DND-41 (cell line): ENCODE results near the gene ACVR2A.

Experiments
- EZH2 ChIP-seq: IDR thresholded peaks from 3 replicates; pipeline ENCODE4 v1.6.1; 2012; ENCODE audit warnings: borderline replicate concordance, low read depth, mild to moderate bottlenecking, moderate library complexity, low read length, inconsistent platforms; ENCODE audit not compliant: severe bottlenecking
- TF ChIP-seq, protein P1 (sequence below): IDR thresholded peaks from 2 replicates; pipeline ENCODE4 v1.5.1; 2012; ENCODE audit warnings: borderline replicate concordance, low read length, moderate library complexity, mild to moderate bottlenecking; ENCODE audit not compliant: poor library complexity, severe bottlenecking; ENCODE audit errors: extremely low read depth

DNA sequence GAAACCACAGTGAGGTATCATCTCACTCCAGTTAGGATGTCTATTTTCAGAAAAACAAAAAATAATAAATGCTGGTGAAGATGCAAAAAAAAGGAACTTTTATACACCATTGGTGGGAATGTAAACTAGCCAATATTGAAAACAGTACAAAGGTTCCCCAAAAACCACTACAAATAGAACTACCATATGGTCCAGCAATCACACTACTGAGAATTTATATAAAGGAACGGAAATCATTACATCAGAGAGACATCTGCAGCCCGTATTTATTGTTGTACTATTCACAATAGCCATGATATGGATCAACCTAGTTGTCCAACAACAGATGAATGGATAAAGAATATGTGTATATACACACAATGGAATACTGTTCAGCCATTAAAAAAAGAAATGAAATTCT is 123.7 kb downstream of the ACVR2A start:
- TF ChIP-seq, protein P1, sequence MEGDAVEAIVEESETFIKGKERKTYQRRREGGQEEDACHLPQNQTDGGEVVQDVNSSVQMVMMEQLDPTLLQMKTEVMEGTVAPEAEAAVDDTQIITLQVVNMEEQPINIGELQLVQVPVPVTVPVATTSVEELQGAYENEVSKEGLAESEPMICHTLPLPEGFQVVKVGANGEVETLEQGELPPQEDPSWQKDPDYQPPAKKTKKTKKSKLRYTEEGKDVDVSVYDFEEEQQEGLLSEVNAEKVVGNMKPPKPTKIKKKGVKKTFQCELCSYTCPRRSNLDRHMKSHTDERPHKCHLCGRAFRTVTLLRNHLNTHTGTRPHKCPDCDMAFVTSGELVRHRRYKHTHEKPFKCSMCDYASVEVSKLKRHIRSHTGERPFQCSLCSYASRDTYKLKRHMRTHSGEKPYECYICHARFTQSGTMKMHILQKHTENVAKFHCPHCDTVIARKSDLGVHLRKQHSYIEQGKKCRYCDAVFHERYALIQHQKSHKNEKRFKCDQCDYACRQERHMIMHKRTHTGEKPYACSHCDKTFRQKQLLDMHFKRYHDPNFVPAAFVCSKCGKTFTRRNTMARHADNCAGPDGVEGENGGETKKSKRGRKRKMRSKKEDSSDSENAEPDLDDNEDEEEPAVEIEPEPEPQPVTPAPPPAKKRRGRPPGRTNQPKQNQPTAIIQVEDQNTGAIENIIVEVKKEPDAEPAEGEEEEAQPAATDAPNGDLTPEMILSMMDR: no peak
- TF ChIP-seq EZH2: no peak
